Loucy (cell line): Measurements from ENCODE around the gene TMEM86A.

Experiments
- H2AFZ ChIP-seq: fragments of 200-600 bp; sonication (generic); 2 replicates; pipeline ENCODE4 v1.6.0; 2016; ENCODE audit warnings: antibody characterized with exemption, mild to moderate bottlenecking, low read length, moderate library complexity
- H3F3A ChIP-seq: fragments of 200-600 bp; 2 replicates; pipeline ENCODE4 v1.6.0; 2016; ENCODE audit warnings: antibody characterized with exemption, low read depth, mild to moderate bottlenecking
- H3K27me3 ChIP-seq: fragments of 200-600 bp; sonication (generic); 2 replicates; pipeline ENCODE4 v1.6.1; 2014; ENCODE audit warnings: low read length, mild to moderate bottlenecking; ENCODE audit not compliant: insufficient read depth, poor library complexity, severe bottlenecking
- H3K36me3 ChIP-seq: fragments of 200-600 bp; sonication (generic); 2 replicates; pipeline ENCODE4 v1.6.1; 2016; ENCODE audit warnings: low read length; ENCODE audit not compliant: insufficient read depth
- H3K4me1 ChIP-seq: fragments of 200-600 bp; sonication (generic); 2 replicates; pipeline ENCODE4 v1.5.1; 2014; ENCODE audit warnings: low read length, mild to moderate bottlenecking; ENCODE audit not compliant: insufficient read depth, poor library complexity, severe bottlenecking
- H3K4me2 ChIP-seq: fragments of 200-600 bp; sonication (generic); 2 replicates; pipeline ENCODE4 v1.6.0; 2014; ENCODE audit warnings: antibody characterized with exemption, low read length, low read depth, mild to moderate bottlenecking; ENCODE audit not compliant: poor library complexity, severe bottlenecking
- H3K4me3 ChIP-seq: fragments of 200-600 bp; sonication (generic); 2 replicates; pipeline ENCODE4 v1.5.1; 2014; ENCODE audit warnings: low read length, mild to moderate bottlenecking, mixed read lengths; ENCODE audit not compliant: poor library complexity, severe bottlenecking
- H3K79me2 ChIP-seq: fragments of 200-600 bp; sonication (generic); 2 replicates; pipeline ENCODE4 v1.6.1; 2014; ENCODE audit warnings: low read length; ENCODE audit not compliant: insufficient read depth
- H3K9ac ChIP-seq: fragments of 200-600 bp; sonication (generic); 2 replicates; pipeline ENCODE4 v1.6.0; 2014; ENCODE audit warnings: mild to moderate bottlenecking, low read depth, low read length, moderate library complexity; ENCODE audit not compliant: poor library complexity, severe bottlenecking
- H3K9me2 ChIP-seq: fragments of 200-600 bp; sonication (generic); replicated peaks from 2 replicates; pipeline ENCODE4 v1.6.1; 2016; ENCODE audit warnings: low read depth, low read length, mixed read lengths
- H3K9me3 ChIP-seq: fragments of 200-600 bp; sonication (generic); 2 replicates; pipeline ENCODE4 v1.6.1; 2014; ENCODE audit warnings: mild to moderate bottlenecking, antibody characterized with exemption, low read length, low read depth; ENCODE audit not compliant: insufficient read depth
- H4K20me1 ChIP-seq: fragments of 200-600 bp; sonication (generic); 2 replicates; pipeline ENCODE4 v1.6.0; 2014; ENCODE audit warnings: antibody characterized with exemption, low read length, mild to moderate bottlenecking; ENCODE audit not compliant: insufficient read depth, poor library complexity, severe bottlenecking
- CTCF ChIP-seq: fragments of 200-600 bp; sonication (generic); conservative IDR thresholded peaks from 2 replicates; pipeline ENCODE4 v1.5.1; 2014; ENCODE audit warnings: mild to moderate bottlenecking, antibody characterized with exemption, low read length
- EZH2phosphoT487 ChIP-seq: fragments of 200-600 bp; IDR thresholded peaks from 2 replicates; pipeline ENCODE4 v1.6.1; 2018; ENCODE audit warnings: antibody characterized with exemption, mild to moderate bottlenecking, moderate library complexity, borderline replicate concordance

The TMEM86A gene

GRCh38 chr11:18743900-18744514 lies 45.4 kb downstream of the TMEM86A start:
- TF ChIP-seq EZH2phosphoT487 (no peak), CTCF (no peak)
- H3K9me2 ChIP-seq: no peaks in the 10 kb centered on the region

GRCh38 chr11:18745251-18745650 lies 46.7 kb downstream of the TMEM86A start:
- no peaks in the 10 kb centered on the region for H3K36me3 ChIP-seq
- no peaks in the 10 kb centered on the region for H3K9me2 ChIP-seq
- TF ChIP-seq CTCF (no peak), EZH2phosphoT487 (no peak)
- H3K4me3 ChIP-seq: no peak overlapping the region
- no peak overlapping the region for H3K9ac ChIP-seq
- H3K4me2 ChIP-seq: no peak overlapping the region
- no peaks in the 10 kb centered on the region for H3K27me3 ChIP-seq
- no peaks in the 10 kb centered on the region for H3F3A ChIP-seq
- H3K4me1 ChIP-seq: no peaks in the 10 kb centered on the region
- H2AFZ ChIP-seq: no peak overlapping the region
- no peaks in the 10 kb centered on the region for H4K20me1 ChIP-seq
- no peaks in the 10 kb centered on the region for H3K9me3 ChIP-seq
- H3K79me2 ChIP-seq: no peaks in the 10 kb centered on the region

More at GRCh38 chr11:18743900-18744514, 45.4 kb downstream of the TMEM86A start:
- Histone ChIP-seq H3K27me3 (no peaks in the 10 kb centered on the region), H3K9ac (no peak overlapping the region), H3K4me1 (no peaks in the 10 kb centered on the region), H2AFZ (no peak overlapping the region), H3F3A (no peaks in the 10 kb centered on the region), H3K9me3 (no peaks in the 10 kb centered on the region), H3K36me3 (no peaks in the 10 kb centered on the region), H3K4me2 (no peak overlapping the region), H3K79me2 (no peaks in the 10 kb centered on the region), H3K4me3 (no peak overlapping the region), H4K20me1 (no peaks in the 10 kb centered on the region)

- Histone ChIP-seq H3K36me3 (no peaks in the 10 kb centered on the region), H3K9me2 (no peaks in the 10 kb centered on the region), H3K79me2 (no peaks in the 10 kb centered on the region), H3K4me1 (no peaks in the 10 kb centered on the region), H3F3A (no peaks in the 10 kb centered on the region), H4K20me1 (no peaks in the 10 kb centered on the region), H3K9me3 (no peaks in the 10 kb centered on the region), H3K9ac (no peak overlapping the region), H3K4me2 (no peak overlapping the region), H3K4me3 (no peak overlapping the region), H3K27me3 (no peaks in the 10 kb centered on the region), H2AFZ (no peak overlapping the region)
- TF ChIP-seq EZH2phosphoT487 (no peak), CTCF (no peak)
Observed at GRCh38 chr11:18748766-18749365, 50.3 kb downstream of the TMEM86A start.
